Nephron progenitor cell (in vitro differentiated cells): Measurements from ENCODE around the gene USP10.

ENCODE experiments used
- DNase-seq: peaks from one replicate; pipeline ENCODE4 v3.0.0; 2021
- H3K27ac Mint-ChIP-seq: 2 replicates; pipeline ENCODE4 v1.8.0; 2021; ENCODE audit warnings: mild to moderate bottlenecking, moderate library complexity, mixed read lengths
- H3K27me3 Mint-ChIP-seq: 2 replicates; pipeline ENCODE4 v1.8.0; 2021; ENCODE audit warnings: mild to moderate bottlenecking, low read depth, mixed read lengths; ENCODE audit not compliant: poor library complexity
- H3K36me3 Mint-ChIP-seq: 2 replicates; pipeline ENCODE4 v1.8.0; 2021; ENCODE audit warnings: low read depth, mixed read lengths
- H3K4me1 Mint-ChIP-seq: 2 replicates; pipeline ENCODE4 v1.8.0; 2021; ENCODE audit warnings: mixed read lengths
- H3K4me3 Mint-ChIP-seq: 2 replicates; pipeline ENCODE4 v1.8.0; 2021; ENCODE audit warnings: mild to moderate bottlenecking, moderate library complexity, mixed read lengths
- H3K9me3 Mint-ChIP-seq: 2 replicates; pipeline ENCODE4 v1.8.0; 2021; ENCODE audit warnings: mild to moderate bottlenecking, moderate library complexity, mixed read lengths
- TF ChIP-seq, protein P1 (sequence below): fragments of 200-600 bp; sonication (generic); IDR thresholded peaks from 2 replicates; pipeline ENCODE4 v1.5.0; 2021; ENCODE audit warnings: antibody characterized with exemption

Gene USP10

DNA sequence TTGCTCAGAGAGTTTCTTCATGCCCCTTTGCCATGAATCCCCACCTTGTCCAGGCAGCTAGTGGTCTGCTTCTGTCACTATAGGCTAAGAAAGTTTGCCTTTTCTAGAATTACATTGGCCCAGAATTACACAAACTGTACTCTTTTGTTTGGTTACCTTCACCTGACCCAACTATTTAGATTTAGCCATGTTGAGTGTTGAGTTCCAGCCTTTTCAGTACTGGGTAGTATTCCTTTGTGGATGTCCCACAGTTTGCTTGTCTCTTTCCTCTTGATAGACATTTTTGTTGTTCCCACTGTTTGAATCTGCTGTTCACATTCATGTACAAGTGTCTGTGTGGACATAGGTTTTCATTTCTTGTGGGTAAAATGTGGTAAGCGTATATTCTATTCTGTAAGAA, 22.3 kb downstream of the USP10 start:
- Mint-ChIP-seq H3K36me3 (peaks cover 46% of the 10 kb centered on the region), H3K27me3 (peaks cover 4% of the 10 kb centered on the region), H3K9me3 (peaks cover 3% of the 10 kb centered on the region), H3K4me1 (peaks cover 51% of the 10 kb centered on the region), H3K27ac (peak overlapping the region; percentile 71), H3K4me3 (no peak overlapping the region)
- DNase-seq = no peak
- TF ChIP-seq, protein P1, sequence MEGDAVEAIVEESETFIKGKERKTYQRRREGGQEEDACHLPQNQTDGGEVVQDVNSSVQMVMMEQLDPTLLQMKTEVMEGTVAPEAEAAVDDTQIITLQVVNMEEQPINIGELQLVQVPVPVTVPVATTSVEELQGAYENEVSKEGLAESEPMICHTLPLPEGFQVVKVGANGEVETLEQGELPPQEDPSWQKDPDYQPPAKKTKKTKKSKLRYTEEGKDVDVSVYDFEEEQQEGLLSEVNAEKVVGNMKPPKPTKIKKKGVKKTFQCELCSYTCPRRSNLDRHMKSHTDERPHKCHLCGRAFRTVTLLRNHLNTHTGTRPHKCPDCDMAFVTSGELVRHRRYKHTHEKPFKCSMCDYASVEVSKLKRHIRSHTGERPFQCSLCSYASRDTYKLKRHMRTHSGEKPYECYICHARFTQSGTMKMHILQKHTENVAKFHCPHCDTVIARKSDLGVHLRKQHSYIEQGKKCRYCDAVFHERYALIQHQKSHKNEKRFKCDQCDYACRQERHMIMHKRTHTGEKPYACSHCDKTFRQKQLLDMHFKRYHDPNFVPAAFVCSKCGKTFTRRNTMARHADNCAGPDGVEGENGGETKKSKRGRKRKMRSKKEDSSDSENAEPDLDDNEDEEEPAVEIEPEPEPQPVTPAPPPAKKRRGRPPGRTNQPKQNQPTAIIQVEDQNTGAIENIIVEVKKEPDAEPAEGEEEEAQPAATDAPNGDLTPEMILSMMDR = no peak

DNA sequence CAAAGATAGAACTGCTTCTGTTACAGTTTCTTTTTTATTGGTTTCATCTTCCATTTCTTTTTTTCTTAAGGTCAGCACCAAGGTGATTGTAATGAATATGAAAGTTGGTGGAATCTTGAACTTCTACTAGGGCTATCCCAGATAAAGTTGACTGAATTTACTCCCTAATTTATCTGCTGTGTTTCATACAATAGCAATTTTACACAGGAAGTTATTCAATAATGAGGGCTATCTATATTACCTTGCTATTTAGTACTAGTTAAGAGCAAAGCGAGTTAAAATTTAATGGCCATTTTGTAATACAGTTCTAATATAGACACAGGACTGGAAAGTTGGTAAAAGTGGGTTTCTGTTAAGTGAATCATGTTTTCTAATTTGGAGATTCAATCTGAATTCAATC, 24.1 kb downstream of the USP10 start:
- TF ChIP-seq, protein P1 = no peak

DNA sequence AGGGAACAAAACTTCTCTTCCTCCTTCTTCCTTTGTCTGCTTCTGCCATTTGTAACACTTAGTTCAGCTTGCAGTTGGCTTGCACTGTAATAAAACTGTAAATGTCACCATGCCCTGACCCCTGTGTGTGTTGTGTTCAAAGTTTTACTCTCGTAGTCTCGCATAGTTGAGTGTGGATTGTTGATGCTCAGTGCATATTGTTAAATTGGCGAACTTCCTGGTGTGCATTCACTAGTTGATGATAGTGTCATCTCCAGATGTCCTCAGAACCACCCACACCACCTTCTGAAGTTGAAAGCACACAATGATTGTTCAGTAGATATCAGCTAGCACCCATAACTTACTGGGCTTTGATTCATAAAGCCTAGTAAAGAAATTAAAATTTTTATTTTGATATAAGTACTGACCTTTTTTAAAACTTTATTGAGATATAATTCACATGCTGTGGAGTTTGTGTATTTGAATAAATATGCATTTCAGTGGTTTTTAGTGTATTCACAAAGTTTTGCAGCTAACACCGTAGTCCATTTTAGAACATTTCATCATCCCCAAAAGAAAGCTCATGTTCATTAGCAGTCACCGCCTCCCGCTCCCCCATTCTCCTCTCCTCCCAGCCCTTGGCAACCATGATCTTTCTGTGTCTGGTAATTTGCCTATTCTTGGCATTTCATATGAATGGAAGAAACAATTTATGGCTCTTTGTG, 25.0 kb downstream of the USP10 start:
- Mint-ChIP-seq H3K36me3 (peaks cover 34% of the 10 kb centered on the region), H3K4me1 (peaks cover 73% of the 10 kb centered on the region), H3K27ac (peak overlapping the region; percentile 11), H3K4me3 (no peak overlapping the region), H3K27me3 (peaks cover 3% of the 10 kb centered on the region), H3K9me3 (peaks cover 3% of the 10 kb centered on the region)
- TF ChIP-seq, protein P1 = no peak
- no peak for DNase-seq

More for the DNA sequence above, 24.1 kb downstream of the USP10 start:
- Mint-ChIP-seq H3K4me3 (no peak overlapping the region), H3K4me1 (peaks cover 64% of the 10 kb centered on the region), H3K27ac (no peak overlapping the region), H3K36me3 (peaks cover 40% of the 10 kb centered on the region), H3K9me3 (peaks cover 3% of the 10 kb centered on the region), H3K27me3 (peaks cover 2% of the 10 kb centered on the region)
- no peak for DNase-seq

DNA sequence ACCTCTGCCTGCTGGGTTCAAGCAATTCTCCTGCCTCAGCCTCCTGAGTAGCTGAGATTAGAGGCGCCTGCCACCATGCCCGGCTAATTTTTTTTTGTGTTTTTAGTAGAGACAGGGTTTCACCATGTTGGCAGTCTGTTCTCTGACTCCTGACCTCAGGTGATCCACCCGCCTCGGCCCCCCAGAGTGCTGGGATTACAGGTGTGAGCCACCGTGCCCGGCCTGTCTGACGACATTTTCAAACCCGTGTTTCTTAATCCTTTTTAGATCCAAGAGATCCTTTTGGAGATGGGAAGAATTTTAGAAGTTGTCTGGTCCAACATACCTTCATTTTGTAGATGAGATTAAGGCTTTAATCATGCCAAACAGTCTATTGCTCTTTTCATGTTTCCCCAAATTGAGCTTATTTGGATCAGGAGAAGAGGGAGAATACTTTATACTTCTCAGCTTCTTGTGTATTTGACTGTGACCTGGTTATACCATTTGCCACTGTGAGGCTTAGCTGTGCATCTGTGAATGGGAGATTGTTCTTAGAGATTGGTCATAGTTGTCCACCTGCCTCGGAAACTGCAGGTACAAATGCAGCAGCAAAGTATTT, 25.8 kb downstream of the USP10 start:
- peaks cover 26% of the 10 kb centered on the region for H3K36me3 Mint-ChIP-seq
- no peaks in the 10 kb centered on the region for H3K9me3 Mint-ChIP-seq
- H3K4me1 Mint-ChIP-seq = peaks cover 81% of the 10 kb centered on the region
- DNase-seq = no peak
- H3K27ac Mint-ChIP-seq = peak overlapping the region; percentile 29
- peaks cover 3% of the 10 kb centered on the region for H3K27me3 Mint-ChIP-seq
- TF ChIP-seq, protein P1 = no peak
- no peak overlapping the region for H3K4me3 Mint-ChIP-seq

DNA sequence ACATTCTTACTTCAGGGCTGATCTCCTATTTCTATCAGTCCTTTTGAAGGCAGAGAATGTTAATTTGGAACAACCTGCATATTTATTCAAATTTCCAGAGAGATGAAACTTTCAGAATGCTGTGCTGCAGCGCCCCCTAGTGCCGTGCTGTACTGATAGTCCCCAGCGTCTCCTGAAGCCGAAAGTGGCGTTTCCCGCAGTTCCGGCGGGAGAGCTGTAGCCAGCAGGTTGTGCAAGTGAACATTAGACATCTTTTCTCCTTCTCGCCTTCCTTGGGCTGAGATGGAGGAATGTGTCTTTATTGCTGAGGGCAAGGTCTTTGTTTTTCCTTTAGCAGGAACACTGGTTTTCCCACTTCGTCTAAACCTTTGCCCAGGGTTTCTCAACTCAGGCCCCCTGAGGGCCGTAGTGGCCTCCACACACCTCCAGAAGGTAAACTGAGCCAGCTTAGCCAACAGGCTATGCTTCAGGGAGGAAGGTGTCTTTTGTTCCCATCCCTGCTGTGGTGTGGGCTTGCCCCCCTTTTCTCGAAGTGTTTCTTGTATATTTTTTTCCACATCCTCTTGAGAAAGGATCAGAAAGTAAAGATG, 26.4 kb downstream of the USP10 start:
- peak; percentile 93 for DNase-seq
- H3K36me3 Mint-ChIP-seq = peaks cover 20% of the 10 kb centered on the region
- no peaks in the 10 kb centered on the region for H3K9me3 Mint-ChIP-seq
- H3K4me3 Mint-ChIP-seq = peak overlapping the region; percentile 30
- H3K27me3 Mint-ChIP-seq = peaks cover 3% of the 10 kb centered on the region
- H3K27ac Mint-ChIP-seq = no peak overlapping the region
- TF ChIP-seq, protein P1 = peak; percentile 98
- H3K4me1 Mint-ChIP-seq = peaks cover 86% of the 10 kb centered on the region
